HL-60 (cell line): ENCODE measurements around the gene LRBA.

ENCODE experiments used
- DNase-seq, 2 experiments: peaks; one replicate each; pipeline ENCODE4 v3.0.0-alpha.2; 2010 to 2020; ENCODE audit warnings: low read depth in 1 of 2, low spot score in 1 of 2
- H3K27ac ChIP-seq: fragments of 250-450 bp; sonication (Bioruptor Pico); replicated peaks from 2 replicates; pipeline ENCODE4 v1.5.1; 2020; ENCODE audit warnings: mild to moderate bottlenecking, moderate library complexity
- H3K27me3 ChIP-seq: fragments of 250-450 bp; sonication (Bioruptor Pico); 2 replicates; pipeline ENCODE4 v1.5.1; 2021; ENCODE audit warnings: mild to moderate bottlenecking, moderate library complexity; ENCODE audit not compliant: insufficient read depth, poor library complexity, severe bottlenecking
- H3K4me3 ChIP-seq: replicated peaks from 2 replicates; pipeline ENCODE4 v1.5.1; 2011; ENCODE audit warnings: mild to moderate bottlenecking, control low read depth, low read length; ENCODE audit not compliant: insufficient read depth
- GABPA ChIP-seq: IDR thresholded peaks from 2 replicates; pipeline ENCODE4 v1.6.1; 2012; ENCODE audit warnings: low read depth
- POLR2AphosphoS5 ChIP-seq: IDR thresholded peaks from 2 replicates; pipeline ENCODE4 v1.6.1; 2012; ENCODE audit warnings: low read depth
- SPI1 ChIP-seq: IDR thresholded peaks from 2 replicates; pipeline ENCODE4 v1.6.1; 2012; ENCODE audit warnings: low read depth, mild to moderate bottlenecking, borderline replicate concordance
- TF ChIP-seq, protein P1 (sequence below): IDR thresholded peaks from one replicate; pipeline ENCODE4 v1.5.1; 2011; ENCODE audit warnings: low read length, control low read depth, inconsistent platforms; ENCODE audit not compliant: insufficient read depth
- TF ChIP-seq, protein P2 (sequence below): IDR thresholded peaks from 2 replicates; pipeline ENCODE4 v1.6.1; 2012; ENCODE audit warnings: low read depth; ENCODE audit not compliant: insufficient replicate concordance

LRBA gene

DNA sequence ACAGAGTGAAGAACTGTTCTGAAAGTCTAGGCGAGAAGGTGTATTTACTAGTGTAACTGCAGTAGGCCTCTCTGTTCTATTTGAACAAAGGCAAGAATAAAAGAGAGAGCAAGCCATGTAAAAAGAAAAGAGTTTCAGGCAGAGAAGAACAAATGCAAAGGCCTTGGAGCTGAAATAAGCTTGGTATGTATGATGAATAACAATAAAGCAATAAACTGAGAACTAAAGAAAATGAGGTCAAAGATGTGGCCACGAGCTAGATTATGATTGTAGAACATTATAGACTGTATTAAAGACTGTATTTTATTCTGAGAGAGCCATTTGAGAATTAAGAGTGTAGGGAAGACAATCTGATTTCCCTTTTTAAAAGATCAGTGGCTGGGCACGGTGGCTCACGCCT, 160.5 kb downstream of the LRBA start:
- no peaks in the 10 kb centered on the region for H3K27me3 ChIP-seq
- TF ChIP-seq POLR2AphosphoS5 (no peak), SPI1 (no peak)
- TF ChIP-seq, protein P1, sequence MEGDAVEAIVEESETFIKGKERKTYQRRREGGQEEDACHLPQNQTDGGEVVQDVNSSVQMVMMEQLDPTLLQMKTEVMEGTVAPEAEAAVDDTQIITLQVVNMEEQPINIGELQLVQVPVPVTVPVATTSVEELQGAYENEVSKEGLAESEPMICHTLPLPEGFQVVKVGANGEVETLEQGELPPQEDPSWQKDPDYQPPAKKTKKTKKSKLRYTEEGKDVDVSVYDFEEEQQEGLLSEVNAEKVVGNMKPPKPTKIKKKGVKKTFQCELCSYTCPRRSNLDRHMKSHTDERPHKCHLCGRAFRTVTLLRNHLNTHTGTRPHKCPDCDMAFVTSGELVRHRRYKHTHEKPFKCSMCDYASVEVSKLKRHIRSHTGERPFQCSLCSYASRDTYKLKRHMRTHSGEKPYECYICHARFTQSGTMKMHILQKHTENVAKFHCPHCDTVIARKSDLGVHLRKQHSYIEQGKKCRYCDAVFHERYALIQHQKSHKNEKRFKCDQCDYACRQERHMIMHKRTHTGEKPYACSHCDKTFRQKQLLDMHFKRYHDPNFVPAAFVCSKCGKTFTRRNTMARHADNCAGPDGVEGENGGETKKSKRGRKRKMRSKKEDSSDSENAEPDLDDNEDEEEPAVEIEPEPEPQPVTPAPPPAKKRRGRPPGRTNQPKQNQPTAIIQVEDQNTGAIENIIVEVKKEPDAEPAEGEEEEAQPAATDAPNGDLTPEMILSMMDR: no peak
- TF ChIP-seq, protein P2, sequence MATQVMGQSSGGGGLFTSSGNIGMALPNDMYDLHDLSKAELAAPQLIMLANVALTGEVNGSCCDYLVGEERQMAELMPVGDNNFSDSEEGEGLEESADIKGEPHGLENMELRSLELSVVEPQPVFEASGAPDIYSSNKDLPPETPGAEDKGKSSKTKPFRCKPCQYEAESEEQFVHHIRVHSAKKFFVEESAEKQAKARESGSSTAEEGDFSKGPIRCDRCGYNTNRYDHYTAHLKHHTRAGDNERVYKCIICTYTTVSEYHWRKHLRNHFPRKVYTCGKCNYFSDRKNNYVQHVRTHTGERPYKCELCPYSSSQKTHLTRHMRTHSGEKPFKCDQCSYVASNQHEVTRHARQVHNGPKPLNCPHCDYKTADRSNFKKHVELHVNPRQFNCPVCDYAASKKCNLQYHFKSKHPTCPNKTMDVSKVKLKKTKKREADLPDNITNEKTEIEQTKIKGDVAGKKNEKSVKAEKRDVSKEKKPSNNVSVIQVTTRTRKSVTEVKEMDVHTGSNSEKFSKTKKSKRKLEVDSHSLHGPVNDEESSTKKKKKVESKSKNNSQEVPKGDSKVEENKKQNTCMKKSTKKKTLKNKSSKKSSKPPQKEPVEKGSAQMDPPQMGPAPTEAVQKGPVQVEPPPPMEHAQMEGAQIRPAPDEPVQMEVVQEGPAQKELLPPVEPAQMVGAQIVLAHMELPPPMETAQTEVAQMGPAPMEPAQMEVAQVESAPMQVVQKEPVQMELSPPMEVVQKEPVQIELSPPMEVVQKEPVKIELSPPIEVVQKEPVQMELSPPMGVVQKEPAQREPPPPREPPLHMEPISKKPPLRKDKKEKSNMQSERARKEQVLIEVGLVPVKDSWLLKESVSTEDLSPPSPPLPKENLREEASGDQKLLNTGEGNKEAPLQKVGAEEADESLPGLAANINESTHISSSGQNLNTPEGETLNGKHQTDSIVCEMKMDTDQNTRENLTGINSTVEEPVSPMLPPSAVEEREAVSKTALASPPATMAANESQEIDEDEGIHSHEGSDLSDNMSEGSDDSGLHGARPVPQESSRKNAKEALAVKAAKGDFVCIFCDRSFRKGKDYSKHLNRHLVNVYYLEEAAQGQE: no peak
- DNase-seq: no peak
- no peak overlapping the region for H3K27ac ChIP-seq
- H3K4me3 ChIP-seq: no peak overlapping the region

DNA sequence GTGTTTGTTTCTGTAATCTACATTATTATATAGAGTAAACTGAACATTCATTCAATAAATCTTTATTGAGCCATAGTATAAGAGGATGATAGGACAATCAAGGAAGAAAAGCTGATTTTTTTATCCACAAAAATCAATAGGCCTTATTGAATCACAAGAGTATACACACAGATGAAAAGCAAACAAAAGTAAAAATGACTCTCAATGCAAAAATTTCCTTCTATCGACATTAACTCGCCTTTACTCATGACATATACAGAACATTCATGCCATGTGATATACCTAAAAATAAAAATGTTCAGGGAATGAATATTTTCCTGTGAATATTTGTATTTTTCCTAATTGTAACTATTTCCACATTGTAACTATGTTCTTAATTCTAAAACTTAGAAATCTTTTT, 161.2 kb downstream of the LRBA start:
- Histone ChIP-seq H3K4me3 (no peak overlapping the region), H3K27ac (no peak overlapping the region), H3K27me3 (no peaks in the 10 kb centered on the region)
- no peak for TF ChIP-seq POLR2AphosphoS5
- no peak for TF ChIP-seq GABPA
- TF ChIP-seq, protein P1: no peak
- TF ChIP-seq, protein P2: no peak
- no peak for TF ChIP-seq SPI1
- no peak for DNase-seq

DNA sequence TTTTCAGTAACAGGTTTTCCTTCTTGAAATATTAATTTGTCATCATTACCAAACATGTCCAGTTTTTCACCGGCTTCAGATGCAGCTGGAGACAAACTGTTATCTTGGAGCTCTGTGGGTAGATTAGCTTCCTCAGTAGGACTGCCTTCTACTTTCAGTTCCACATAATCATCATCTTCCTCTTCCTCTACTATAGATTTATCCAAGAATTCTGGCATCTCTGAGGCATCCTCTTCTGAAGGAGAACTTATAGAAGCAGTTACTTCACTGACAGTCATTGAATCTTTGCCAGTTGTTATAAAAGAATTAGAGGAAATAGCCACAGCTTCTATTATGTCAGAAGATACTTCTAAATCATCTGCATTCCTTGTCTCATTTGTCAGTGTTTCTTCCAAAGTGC, 162.9 kb downstream of the LRBA start:
- no peak overlapping the region for H3K4me3 ChIP-seq
- DNase-seq: peak in 1 of 2 experiments; percentile 6
- no peak overlapping the region for H3K27ac ChIP-seq
- no peaks in the 10 kb centered on the region for H3K27me3 ChIP-seq
- TF ChIP-seq, protein P1: no peak
- TF ChIP-seq GABPA (no peak), SPI1 (no peak), POLR2AphosphoS5 (no peak)
- TF ChIP-seq, protein P2: no peak
